HG03521 (cell line): ENCODE data around the gene MYG1.
A peak's percentile ranks its signal among the peaks of the same experiment; 100 is the strongest.
"Not testable (repeated sequence)": the region's sequence is repeated elsewhere in the genome, so short reads cannot be mapped to it uniquely, and the experiment has no call there.

Experiments
- ATAC-seq: cut with Tn5 transposase; IDR thresholded peaks from one replicate; pipeline ENCODE4 v1.9.1; 2021; ENCODE audit warnings: mild to moderate bottlenecking, moderate library complexity; ENCODE audit not compliant: unreplicated experiment

Gene MYG1

GRCh38 chr12:53286448-53286847 lies 13.0 kb upstream of the MYG1 start:
- no peak for ATAC-seq

GRCh38 chr12:53287741-53288216 lies 11.7 kb upstream of the MYG1 start:
- no peak for ATAC-seq

- no peak for ATAC-seq
Observed at GRCh38 chr12:53288322-53288721, 11.2 kb upstream of the MYG1 start.

DNA sequence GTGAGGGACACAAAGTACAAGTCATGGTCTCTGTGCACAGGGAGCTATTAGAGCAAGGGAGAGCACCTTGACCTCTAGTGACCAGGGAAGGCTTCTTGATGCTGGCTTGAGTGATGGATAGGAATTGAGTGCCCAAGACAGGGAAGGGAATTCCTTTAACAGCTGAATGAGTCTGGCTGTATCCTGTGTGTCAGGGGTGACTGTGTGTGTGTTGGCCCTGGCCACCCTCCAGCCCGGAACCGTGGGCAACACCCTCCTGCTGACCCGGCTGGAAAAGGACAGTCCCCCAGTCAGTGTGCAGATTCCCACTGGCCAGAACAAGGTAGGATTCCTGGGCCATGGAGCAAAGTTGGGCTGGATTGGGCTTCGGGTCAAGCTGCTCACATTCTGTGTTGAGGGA lies 9.6 kb upstream of the MYG1 start:
- no peak for ATAC-seq

GRCh38 chr12:53290661-53291060 lies 8.8 kb upstream of the MYG1 start:
- no peak for ATAC-seq

- no peak for ATAC-seq
Observed at GRCh38 chr12:53292426-53292825, 7.1 kb upstream of the MYG1 start.

GRCh38 chr12:53295070-53295890 lies 4.2 kb upstream of the MYG1 start, which contains the start of gene PFDN5:
TSS of gene PFDN5 (plus strand) at chr12:53295542. CDS start at chr12:53295568, 26 bp downstream.
- ATAC-seq = peak; percentile 78

- ATAC-seq = no peak
Observed at GRCh38 chr12:53295891-53296219, 3.6 kb upstream of the MYG1 start.

GRCh38 chr12:53297106-53297505 lies 2.4 kb upstream of the MYG1 start:
- not testable (repeated sequence) for ATAC-seq

DNA sequence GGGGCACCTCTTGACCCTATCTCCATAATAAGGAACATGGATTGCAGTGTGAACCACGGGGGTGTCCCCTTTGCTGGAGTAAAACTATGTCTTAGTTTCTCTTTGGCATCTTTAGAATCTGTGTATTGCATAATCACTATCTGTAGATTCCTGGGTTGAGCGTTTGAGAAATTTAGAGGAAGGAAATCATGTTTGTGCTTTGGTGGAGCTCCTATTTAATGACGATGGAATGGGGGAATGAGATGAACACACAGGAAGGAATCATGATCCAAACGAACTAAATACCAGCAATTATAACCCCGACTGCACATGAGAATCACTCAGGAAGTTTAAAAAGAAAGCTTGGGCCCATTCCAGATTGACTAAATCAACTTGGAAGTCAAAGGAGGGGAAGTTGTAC lies 1.3 kb upstream of the MYG1 start:
- no peak for ATAC-seq

DNA sequence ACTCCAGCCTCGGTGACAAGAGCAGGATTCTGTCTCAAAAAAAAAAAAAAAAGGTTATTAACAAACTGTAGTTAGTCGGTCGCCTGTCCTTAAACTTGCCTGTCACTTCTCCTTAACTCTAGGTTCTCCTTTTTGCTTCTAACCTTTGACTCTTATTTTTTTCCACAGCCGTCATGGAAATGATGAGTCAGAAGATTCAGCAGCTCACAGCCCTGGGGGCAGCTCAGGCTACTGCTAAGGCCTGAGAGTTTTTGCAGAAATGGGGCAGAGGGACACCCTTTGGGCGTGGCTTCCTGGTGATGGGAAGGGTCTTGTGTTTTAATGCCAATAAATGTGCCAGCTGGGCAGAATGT lies 418 bp upstream of the MYG1 start:
- no peak for ATAC-seq

DNA sequence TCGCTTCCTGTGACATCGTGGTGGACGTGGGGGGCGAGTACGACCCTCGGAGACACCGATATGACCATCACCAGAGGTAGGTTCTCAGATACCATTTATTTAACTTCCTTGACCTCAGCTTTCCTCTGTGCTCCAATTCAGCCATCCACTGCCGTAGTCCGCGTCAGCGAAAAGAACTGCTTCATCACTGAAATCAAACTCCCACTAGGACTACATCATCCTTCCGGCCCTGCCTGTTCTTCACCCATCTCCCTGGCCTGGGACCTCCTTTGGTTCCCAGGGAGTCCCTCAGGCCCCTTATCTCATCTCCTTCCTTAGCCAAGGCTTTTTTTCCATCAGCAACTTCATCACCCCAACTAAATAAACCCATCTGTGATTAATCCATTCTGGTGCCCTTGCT lies 692 bp downstream of the MYG1 start:
- no peak for ATAC-seq

DNA sequence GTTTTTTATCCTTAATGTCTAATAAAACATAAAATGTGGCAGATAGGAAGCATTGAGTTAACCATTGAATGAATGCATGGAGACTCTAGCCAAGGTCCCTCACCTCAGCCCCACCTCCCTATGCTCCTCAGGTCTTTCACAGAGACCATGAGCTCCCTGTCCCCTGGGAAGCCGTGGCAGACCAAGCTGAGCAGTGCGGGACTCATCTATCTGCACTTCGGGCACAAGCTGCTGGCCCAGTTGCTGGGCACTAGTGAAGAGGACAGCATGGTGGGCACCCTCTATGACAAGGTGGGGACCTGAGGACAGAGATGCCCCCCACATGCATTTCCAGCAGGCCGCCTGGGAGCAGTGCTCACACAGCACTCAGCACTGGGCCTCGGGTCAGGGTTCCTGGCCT lies 3.4 kb downstream of the MYG1 start:
- ATAC-seq = no peak

DNA sequence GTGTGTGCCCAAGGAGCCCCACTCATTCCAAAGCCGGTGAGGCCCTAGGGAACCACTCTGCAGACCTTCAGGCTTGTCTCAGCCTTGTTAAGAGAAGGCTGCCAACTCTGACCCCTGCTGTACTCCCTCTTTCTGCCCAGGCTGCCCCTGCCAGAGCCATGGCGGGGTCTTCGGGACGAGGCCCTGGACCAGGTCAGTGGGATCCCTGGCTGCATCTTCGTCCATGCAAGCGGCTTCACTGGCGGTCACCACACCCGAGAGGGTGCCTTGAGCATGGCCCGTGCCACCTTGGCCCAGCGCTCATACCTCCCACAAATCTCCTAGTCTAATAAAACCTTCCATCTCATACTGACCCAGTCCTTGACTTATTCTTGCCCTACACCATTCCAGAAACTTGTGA lies 7.3 kb downstream of the MYG1 start:
- no peak for ATAC-seq

GRCh38 chr12:53308276-53308675 lies 8.8 kb downstream of the MYG1 start:
- no peak for ATAC-seq

GRCh38 chr12:53313996-53314395 lies 14.5 kb downstream of the MYG1 start:
- no peak for ATAC-seq

DNA sequence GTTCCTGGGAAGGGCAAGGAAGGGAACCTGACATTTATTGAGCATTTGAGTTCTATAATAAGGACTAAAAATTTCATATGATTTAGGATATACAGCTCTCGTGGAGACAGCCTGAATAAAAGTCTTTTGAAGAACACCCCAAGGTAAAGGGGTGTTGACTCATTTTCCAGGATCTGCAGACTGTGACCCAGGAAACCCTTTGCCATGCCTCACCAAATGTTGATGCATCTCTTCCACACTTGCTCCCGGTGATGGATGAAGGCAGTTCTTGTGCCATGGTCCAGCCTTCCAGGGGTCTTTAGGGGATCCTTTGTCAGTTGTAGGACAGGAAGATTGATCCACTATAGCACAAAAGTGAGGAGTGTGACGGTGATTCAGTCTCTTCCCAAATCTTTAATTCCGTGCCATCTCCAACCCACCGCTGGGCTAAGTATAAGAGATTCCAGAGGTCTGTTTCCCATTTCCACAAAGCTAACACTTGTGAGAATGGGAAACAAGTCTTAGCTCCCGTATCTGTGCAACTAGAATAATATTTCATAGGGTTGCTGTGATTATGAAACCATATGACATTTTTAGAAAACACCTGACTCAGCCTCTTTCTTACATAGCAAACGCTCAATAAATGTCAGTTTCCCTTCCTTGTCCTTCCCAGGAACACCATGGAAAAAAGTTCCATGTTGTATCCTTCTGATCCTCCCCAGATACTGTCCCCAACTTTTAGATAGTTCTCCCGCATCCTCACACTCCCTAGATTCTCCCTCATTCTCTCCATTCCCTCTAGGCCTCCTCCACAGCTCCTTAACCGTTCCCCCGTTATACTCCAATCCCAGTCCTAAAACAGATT lies 21.1 kb downstream of the MYG1 start:
- ATAC-seq = no peak

DNA sequence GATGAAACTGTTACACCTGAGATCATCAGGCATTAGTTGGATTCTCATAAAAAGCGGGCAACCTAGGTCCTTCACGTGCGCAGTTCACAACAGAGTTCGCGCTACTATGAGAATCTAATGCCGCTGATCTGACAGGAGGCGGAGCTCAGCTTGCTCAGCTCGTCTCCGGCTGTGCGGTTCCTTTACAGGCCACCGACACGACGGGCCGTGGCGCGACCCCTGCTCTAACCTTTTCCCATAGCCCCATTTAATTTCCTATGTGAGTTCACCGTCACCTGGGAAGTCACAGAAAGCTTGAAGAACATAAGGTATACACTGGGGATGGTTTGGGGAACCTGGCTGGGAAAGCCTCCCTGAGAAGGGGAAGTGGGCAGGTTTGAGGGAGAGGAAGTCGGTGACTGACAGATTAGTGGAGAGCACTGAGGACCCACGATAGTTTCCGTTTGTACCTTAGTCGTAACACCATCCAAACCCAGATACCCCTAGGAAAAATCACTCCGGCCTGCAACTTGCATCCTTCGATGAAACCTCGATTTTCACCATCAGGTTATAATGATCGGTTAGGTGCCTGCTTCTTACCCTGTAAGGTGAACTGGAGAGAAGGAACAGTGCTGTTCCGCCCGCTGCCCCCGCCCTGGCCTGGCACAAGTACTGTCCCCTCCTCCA lies 24.8 kb downstream of the MYG1 start:
- no peak for ATAC-seq

DNA sequence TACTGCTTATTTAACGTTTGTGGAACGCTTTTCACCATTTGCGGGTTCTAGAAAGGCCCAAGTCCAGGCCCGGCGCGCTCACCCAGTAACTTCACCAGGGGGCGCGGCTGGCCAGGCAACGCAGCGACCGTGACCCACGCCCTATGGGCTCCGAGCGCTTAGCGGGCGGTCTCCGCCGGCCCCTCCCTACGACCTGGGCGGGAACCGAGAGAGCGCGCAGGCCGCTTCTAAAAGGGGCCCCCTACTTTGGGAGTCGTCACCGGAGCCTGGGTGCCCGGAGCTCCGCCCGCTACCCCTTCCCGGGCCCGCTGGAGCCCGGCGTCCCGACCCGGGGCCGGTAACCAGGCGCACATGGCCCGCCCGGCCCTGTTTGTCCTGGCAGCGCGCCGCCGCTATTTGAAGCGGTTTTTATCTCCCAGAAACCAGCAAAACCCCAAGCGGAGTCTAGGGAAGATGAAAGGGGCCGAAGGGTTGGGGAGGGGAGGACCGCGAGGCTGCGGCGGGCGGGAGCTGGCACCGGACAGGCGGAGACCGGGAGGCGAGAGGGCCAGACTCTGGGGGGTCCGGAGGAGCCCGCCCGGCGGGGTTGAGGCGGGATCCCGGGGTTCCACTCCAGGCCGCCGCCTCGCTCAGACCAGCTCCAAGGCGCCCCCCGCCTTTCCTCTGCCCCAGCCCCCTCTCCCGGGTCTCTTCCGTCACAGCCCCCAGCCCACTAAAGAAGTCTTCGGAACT lies 25.4 kb downstream of the MYG1 start:
- peak; percentile 52 for ATAC-seq

DNA sequence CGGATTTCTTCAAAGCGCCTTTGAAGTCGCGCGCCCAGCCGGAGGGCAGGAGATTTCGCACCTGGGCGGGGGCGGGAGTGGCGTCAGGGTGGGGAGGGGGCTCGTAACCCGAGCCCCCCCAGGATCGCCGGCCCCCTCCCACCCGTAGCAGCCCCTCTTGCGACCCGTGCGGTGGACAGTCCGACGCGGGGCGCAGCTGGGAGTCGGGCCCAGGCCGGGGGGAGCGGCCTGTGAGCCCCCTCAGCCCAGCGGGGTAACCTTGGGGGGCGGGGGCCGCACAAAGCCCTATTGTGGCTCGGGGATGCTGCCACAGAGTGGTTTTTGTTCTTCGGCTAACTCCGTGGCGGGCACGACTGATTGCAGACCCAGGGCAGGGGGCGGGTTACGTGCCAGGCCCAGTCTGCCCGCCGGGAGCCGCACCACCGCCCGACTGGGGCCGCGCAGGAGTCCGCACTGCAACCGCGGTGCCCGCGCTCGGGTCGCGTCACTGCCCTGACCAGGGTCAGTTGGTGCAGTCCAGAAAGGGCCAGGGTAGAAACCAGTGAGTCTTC lies 26.1 kb downstream of the MYG1 start:
- ATAC-seq = no peak
